Measurements from ENCODE around the gene CALM3.
"Not testable (repeated sequence)": the region's sequence is repeated elsewhere in the genome, so short reads cannot be mapped to it uniquely, and the experiment has no call there.

CALM3 gene

GRCh38 chr19:46601318-46602224, at the start of gene CALM3:
TSS of gene CALM3 (plus strand) at chr19:46601330. CDS start at chr19:46601435, 105 bp downstream.
- no peak for TF ChIP-seq CTCF (conservative IDR thresholded peaks at IDR 0.05)
- peak within 1 kb of the TSS; percentile 99 for H3K27ac ChIP-seq

GRCh38 chr19:46552891-46553290, 48.2 kb upstream of the CALM3 start:
- H3K27ac ChIP-seq, result no peak overlapping the region
- no peak for TF ChIP-seq CTCF (conservative IDR thresholded peaks at IDR 0.05)

DNA sequence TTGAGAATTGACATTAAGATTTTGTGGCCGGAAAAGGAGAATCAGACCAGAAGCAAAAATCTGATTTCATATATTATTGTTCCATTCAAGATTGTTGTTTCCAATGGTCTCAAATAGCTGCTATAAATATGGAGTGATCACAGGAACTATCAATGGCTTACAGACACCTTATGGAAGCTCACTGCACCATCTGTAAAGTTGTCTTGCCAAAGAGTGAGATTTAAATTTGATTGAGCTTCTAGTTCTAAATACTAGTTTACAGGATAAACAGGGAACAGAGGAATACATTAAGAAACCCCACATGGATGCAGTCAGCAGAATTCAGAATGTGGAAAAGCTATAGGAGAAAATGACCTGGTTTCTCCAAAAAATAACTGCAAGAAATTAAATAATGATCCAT, 47.0 kb upstream of the CALM3 start:
- no peak overlapping the region for H3K27ac ChIP-seq
- no peak for TF ChIP-seq CTCF (conservative IDR thresholded peaks at IDR 0.05)

DNA sequence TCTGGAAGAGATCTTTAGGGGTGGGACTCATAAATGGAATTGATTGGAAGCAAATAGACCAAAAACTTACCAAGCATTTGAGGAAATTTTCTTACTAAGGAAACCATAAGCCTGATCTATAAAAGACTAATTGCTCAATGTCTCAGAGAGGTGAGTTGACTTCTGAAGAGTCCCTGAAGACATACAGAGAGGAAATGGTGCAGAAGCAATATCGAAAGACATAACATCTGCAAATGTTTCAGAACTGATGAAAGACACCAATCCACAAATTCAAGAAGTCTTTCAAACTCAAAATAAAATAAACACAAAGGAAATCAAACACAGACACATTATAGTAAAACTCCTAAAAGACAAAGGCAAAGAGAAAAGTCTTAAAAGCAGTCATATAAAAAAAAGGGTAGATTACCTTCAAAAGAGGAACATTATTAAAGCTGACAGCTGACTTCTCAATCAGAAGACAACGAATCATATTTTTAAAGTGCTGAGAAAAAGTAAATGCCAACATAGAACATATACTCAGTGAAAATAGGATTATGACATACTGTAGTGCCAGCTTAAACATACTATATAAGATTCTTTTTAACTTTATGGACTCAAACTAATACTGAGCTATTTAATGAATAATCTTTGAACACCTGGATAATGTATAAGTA, 45.4 kb upstream of the CALM3 start:
- H3K27ac ChIP-seq, result no peak overlapping the region

DNA sequence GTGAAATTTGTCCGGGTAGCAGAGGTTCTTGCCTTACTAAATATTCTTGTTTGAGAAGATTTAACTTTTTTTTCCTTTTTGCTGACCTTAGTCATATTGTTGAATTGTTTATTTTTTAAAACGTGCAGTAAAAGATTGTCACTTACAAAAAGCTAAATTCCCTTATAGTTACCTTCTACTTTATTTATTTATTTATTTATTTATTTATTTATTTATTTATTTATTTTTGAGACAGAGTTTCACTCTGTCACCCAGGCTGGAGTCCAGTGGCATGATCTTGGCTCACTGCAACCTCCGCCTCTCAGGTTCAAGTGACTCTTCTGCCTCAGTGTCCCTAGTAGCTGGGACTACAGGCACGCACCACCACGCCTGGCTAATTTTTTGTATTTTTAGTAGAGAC, 44.7 kb upstream of the CALM3 start:
- not testable (repeated sequence) for H3K27ac ChIP-seq

More for the DNA sequence above, 45.4 kb upstream of the CALM3 start:
- no peak for TF ChIP-seq CTCF (conservative IDR thresholded peaks at IDR 0.05)

- no peak overlapping the region for H3K27ac ChIP-seq
- no peak for TF ChIP-seq CTCF (conservative IDR thresholded peaks at IDR 0.05)
Measured at GRCh38 chr19:46559203-46559602, 41.9 kb upstream of the CALM3 start.

DNA sequence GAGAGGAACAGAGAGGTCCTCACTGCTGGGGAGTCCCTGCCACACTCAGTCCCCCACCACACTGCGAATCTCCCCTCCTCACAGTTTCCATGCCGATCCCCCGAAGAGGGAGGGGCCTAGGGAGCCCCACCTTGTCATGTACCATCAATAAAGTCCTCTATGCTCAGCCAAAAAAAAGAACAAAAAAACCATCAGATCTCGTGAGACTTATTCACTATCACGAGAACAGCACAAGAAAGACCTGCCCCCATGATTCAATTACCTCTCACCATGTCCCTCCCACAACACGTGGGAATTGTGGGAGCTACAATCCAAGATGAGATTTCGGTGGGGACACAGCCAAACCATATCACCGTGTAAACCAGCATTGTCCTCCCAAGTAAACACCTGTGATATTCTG, 41.5 kb upstream of the CALM3 start:
- not testable (repeated sequence) for H3K27ac ChIP-seq

GRCh38 chr19:46564701-46565100, 36.4 kb upstream of the CALM3 start:
- TF ChIP-seq CTCF (conservative IDR thresholded peaks at IDR 0.05), result no peak
- H3K27ac ChIP-seq, result no peak overlapping the region

All from VCaP (cell line).